ENCODE results near the gene PRRX2.

The PRRX2 gene

GRCh38 chr9:129671065-129671464 lies 5.6 kb downstream of the PRRX2 start:
- no peak for DNase-seq (ENCODE audit: low read depth)
- no peak overlapping the region for H3K4me3 ChIP-seq (ENCODE audit: low read depth, low read length)
- in situ Hi-C loops (cut with HindIII; ENCODE audit: low sequenced_read_pairs) = loop anchor here (10.0 kb wide), 1 partner anchor 54 kb away; no protein-coding TSS in a partner anchor
- no peak for TF ChIP-seq CTCF (IDR thresholded peaks at IDR 0.05; ENCODE audit: low read depth, low read length, missing control alignments)

- in situ Hi-C loops (cut with HindIII; ENCODE audit: low sequenced_read_pairs) = loop anchor here (10.0 kb wide), 1 partner anchor 53 kb away; no protein-coding TSS in a partner anchor
- no peak overlapping the region for H3K4me3 ChIP-seq (ENCODE audit: low read depth, low read length)
- no peak for TF ChIP-seq CTCF (IDR thresholded peaks at IDR 0.05; ENCODE audit: low read depth, low read length, missing control alignments)
- DNase-seq (ENCODE audit: low read depth) = no peak
These were observed 6.1 kb downstream of the PRRX2 start for GRCh38 chr9:129671519-129671918.

GRCh38 chr9:129672702-129673101 lies 7.3 kb downstream of the PRRX2 start:
- no peak for TF ChIP-seq CTCF (IDR thresholded peaks at IDR 0.05; ENCODE audit: low read depth, low read length, missing control alignments)
- DNase-seq (ENCODE audit: low read depth) = no peak
- in situ Hi-C loops (cut with HindIII; ENCODE audit: low sequenced_read_pairs) = loop anchor here (10.0 kb wide), 1 partner anchor 52 kb away; no protein-coding TSS in a partner anchor
- H3K4me3 ChIP-seq (ENCODE audit: low read depth, low read length) = no peak overlapping the region

GRCh38 chr9:129673602-129674001 lies 8.2 kb downstream of the PRRX2 start:
- H3K4me3 ChIP-seq (ENCODE audit: low read depth, low read length) = no peak overlapping the region
- in situ Hi-C loops (cut with HindIII; ENCODE audit: low sequenced_read_pairs) = loop anchor here (10.0 kb wide), 1 partner anchor 51 kb away; no protein-coding TSS in a partner anchor
- DNase-seq (ENCODE audit: low read depth) = no peak
- no peak for TF ChIP-seq CTCF (IDR thresholded peaks at IDR 0.05; ENCODE audit: low read depth, low read length, missing control alignments)

GRCh38 chr9:129674229-129674628 lies 8.8 kb downstream of the PRRX2 start:
- no peak overlapping the region for H3K4me3 ChIP-seq (ENCODE audit: low read depth, low read length)
- no peak for DNase-seq (ENCODE audit: low read depth)
- no peak for TF ChIP-seq CTCF (IDR thresholded peaks at IDR 0.05; ENCODE audit: low read depth, low read length, missing control alignments)
- in situ Hi-C loops (cut with HindIII; ENCODE audit: low sequenced_read_pairs) = loop anchor here (10.0 kb wide), 1 partner anchor 51 kb away; no protein-coding TSS in a partner anchor

GRCh38 chr9:129675620-129676019 lies 10.2 kb downstream of the PRRX2 start:
- in situ Hi-C loops (cut with HindIII; ENCODE audit: low sequenced_read_pairs) = loop anchor here (5.0 to 10.0 kb wide), 2 partner anchors 43 to 49 kb away; no protein-coding TSS in a partner anchor
- H3K4me3 ChIP-seq (ENCODE audit: low read depth, low read length) = no peak overlapping the region
- no peak for TF ChIP-seq CTCF (IDR thresholded peaks at IDR 0.05; ENCODE audit: low read depth, low read length, missing control alignments)
- no peak for DNase-seq (ENCODE audit: low read depth)
